ENCODE data around the gene DLG2. TPM values are rescaled to one million over a fixed set of nuclear protein-coding genes. Genes with fewer than 3 reads are reported as not detected.
"Not testable (repeated sequence)": the region's sequence is repeated elsewhere in the genome, so short reads cannot be mapped to it uniquely, and the experiment has no call there.

Gene DLG2
- total RNA-seq, 1 donor from 2014 or later: 25.3 TPM

DNA sequence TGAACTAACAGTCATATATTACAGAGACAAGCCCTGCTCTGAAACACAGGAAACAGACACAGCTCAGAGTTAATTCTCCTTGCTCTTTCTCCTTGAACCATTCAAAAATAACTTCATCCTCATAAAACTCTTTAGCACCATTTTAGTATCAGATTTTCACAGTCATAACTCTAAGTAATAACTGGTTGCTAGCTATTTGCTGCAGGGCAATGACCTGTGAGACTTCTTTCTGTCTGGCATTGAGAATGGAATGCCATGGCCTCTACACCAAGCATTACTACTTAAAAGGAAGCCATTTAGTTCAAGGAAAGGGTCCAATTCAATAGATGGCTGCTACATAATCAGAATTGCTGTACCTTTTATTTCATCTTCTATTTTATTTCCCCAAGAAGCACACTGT lies 2154.3 kb downstream of the DLG2 start:
- peak; percentile 9 for DNase-seq (ENCODE audit: low spot score)

DNA sequence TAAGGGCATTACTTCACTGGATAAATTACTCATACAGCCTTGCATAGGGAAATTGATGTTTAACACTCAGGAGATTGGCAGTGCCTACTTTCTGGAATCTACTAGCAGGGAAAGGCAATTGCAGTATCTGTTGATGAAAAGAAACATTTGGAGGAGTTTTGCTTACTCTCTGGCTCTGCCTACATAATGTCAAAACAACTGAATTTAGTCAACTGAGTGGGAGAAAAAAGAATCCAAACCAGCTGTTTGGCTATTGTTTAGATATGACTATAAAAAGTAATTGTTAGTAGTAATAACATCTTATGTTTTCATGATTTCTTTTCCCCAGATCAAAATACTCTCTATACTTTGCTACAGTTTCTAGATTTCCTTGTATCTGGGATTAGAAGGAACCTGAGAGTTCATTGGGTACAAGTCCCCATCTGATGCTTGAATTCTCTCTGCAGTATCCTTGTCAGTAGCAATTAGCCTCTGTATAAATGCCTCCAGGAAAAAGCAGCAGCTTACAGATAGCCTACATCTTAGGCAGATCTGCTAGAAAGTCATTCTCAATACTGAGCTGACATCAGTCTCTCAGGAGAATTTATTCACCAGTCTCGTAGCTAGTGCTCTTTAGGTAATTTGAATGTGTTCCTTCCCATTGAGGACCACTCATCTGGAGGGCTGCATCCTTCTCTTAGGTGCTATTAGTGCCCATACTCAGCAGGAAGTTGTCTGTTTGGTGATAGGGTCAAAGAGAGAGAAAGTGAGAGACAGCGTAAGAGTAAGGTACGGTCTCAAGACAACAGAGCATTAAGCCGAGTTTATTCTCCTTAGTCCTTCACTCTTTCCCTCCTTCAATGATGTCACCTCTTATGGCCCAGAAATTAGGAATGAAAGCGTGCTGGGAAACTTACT lies 2155.1 kb downstream of the DLG2 start:
- no peak for DNase-seq (ENCODE audit: low spot score)

DNA sequence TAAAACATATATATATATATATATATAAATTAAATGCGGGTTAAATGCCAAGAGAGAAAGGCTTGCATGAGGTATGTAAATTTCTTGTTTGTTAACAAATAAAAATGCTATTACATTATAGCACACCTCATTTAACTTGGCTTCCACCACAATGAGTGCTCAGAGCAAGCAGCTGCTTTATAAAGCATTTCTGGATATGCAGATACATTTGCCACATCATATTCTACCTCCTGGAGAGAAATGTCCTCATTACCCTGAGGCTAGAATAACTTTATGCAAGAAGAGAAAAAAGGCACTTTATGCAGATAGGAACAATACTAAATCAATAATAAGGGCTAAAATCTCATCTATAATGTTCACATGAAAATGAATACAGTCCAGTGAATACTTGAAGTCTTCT lies 2159.3 kb downstream of the DLG2 start:
- DNase-seq (ENCODE audit: low spot score): no peak

DNA sequence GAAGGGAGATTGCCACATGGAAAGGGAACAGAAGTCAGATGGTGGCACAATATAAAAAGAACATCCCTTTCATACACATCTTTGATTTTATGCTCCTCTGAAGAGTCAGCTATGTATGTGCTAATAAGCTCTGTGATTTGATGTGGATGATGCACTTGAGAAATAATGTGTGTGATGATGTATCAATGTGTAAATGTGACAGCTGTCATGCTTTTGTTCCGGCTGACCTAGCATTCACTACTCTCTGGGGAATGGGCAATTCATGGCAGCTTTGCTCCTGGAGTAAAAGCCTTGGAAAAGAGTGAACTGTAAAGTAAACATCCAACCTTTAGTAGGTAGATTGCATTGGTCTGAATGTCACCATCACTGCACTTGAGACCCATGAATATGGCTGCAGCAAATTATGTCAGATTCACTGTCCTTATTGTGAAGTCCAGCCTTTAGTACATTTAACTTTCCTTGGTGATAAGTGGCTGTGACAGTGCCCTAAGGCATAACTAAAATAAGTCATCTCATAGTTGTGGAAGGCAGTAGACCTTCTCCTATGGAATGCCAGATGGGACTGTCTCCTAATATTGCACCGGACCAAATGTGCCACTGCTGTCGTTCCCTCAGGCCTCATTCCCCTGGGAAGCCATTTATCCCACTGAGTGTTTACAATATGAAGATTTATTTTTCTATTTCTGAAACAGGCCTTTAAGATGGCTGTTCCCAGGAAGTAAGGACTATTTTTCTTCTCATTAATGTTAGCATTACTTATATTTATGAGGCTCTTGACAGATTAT lies 2162.8 kb downstream of the DLG2 start:
- DNase-seq (ENCODE audit: low spot score): no peak

DNA sequence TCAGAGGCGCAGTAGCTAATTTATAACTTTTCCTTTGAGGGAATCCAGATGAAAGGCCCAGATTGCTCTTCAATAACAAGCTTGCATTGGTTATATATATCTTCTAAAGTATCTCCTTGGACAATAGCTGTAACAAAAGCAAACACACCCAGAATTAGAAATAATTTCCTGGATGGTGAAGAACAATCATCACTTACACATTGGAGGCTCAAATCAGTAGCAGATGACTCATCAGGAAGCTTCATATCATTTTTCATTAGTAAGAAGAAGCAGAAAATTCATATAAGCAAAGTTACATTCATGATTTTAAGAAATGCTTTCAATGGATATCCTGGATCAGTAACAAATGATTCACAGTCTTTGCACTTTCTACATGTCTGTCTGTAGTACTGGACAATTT lies 2167.3 kb downstream of the DLG2 start:
- no peak for DNase-seq (ENCODE audit: low spot score)

DNA sequence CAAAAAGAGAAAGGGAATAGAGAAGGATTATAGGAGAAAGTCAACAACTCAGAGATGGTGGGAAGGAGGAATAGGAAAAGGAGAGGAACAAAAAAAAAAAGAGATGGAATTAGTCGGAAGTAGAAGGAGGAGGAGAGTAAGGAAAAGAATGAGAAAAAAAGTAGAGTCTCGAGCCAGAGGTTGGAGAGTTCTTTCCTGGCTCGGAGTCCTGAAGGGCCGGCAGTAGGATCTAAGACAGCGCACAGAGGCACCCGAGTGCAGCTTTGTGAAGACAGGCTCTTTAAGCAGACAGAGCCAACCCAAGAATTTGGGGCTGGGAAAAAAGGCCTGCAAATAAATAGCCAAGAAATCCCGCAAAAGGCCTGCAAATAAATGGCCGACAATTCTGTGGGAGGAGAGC lies 2170.6 kb downstream of the DLG2 start:
- DNase-seq (ENCODE audit: low spot score): no peak

DNA sequence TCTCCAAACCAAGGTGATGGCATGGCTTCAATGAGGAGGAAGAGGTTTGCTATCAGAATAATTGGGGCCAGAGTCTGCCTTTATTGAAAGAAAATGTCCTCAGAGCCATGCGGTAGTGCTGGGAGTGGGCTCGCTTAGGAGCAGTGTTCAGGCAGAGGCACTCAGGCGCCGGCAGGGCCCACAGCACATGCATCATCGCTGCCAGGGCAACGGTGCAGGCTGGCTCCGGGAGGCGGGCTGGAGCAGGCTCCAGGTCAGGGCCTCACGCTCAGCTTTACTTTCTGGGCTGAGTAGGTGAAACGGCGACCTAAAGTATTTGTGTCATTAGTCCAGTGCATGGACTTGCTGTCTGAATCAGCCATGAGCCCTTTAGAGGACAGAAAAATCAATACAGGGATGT lies 2171.1 kb downstream of the DLG2 start:
- DNase-seq (ENCODE audit: low spot score): no peak

DNA sequence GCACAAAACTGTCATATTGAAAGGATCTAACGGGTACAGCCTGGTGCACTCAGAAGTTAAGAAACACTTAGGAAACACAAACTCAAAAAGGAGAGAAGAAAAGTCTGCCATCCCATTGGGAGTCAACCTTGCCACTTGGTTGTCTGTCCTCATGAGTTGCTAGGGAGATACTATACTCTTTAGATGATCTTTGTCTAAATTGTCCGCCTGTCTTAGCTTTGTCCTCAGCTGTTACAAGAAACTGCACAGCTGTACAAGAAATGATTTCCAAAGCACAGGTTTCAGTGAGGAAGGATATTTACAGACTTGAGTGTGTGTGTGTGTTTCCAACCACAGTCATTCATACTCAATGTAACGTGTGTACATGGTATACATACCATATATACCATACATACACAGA lies 2171.8 kb downstream of the DLG2 start:
- no peak for DNase-seq (ENCODE audit: low spot score)

DNA sequence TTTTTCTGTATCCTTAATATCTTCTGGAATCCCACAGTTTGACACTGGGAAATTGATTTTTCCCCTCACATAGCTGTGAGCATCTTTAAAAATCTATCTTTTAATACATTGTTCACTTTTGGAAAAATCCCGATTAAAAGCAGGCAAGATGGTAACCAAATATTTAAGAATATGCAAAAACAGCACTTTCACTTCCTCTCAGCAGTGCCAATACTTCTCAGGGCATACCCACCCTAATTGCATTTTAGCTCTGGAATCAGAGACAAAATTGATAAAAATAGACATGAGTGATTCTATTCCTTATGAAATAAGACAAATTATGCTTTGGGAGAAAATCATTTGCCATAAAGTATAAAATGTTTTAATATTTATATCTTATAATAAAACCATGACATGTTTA lies 2172.5 kb downstream of the DLG2 start:
- no peak for DNase-seq (ENCODE audit: low spot score)

DNA sequence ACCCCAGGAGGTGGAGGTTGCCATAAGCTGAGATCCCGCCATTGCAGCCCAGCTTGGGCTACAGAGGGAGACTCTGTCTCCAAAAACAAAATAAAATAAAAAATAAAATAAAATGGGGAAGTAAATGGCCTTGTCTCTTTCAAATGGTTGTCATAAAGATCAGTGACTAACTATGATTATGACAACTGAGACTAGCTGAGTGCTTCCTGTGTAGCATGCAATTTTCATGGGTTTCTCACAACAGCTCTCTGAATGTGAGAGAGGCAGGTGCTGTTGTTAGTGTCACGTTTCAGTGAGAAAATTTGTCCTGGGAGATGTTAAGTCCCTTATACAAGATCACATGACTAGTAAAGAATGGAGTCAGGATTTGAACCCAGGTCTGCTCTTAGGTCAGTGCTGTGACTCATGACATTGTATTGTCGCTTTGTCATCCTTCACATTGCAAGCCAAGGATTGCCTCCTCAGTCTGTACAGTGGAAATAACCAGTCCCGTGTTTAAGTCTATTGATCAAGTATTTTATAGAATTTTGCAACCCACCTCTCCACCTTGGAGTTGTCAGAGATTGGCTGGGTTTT lies 2177.7 kb downstream of the DLG2 start:
- no peak for DNase-seq (ENCODE audit: low spot score)

DNA sequence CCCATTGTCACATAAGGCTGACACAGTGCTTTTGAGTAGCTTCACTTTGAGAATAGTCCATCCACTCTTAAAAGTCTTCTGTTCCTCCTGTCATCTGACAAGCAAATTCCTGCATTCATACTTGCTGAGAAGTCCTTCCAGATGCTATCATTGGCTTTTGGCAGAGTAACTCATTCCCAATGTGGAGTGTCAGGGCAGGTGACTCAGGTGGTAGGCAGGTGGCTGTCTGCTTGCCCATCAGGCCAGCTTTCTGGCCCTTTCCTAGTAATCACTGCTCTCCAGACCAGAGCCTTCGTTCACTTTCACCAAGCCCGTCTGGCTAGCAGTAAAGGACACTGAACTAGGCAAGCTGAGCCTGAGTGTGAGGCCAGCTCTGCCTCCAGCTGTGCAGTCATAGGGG lies 2178.5 kb downstream of the DLG2 start:
- no peak for DNase-seq (ENCODE audit: low spot score)

DNA sequence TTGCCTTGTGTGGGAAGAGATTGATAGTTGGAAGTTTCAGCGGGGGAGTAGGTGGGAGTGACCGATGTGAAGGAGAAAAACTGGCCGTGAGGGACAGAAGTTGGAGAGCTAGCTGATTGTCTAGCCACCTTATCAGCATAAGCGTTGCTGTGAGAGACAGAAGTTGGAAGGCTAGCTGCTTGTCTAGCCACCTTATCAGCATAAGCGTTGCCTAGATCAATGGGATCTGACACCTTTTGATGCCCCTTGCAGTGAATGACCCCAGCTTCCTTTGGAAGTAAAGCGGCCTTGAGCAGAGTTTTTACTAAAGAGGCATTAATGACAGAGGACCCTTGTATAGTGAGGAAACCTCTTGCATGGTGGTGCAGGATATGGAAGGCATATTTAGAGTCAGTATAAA lies 2183.3 kb downstream of the DLG2 start:
- DNase-seq (ENCODE audit: low spot score): not testable (repeated sequence)

DNA sequence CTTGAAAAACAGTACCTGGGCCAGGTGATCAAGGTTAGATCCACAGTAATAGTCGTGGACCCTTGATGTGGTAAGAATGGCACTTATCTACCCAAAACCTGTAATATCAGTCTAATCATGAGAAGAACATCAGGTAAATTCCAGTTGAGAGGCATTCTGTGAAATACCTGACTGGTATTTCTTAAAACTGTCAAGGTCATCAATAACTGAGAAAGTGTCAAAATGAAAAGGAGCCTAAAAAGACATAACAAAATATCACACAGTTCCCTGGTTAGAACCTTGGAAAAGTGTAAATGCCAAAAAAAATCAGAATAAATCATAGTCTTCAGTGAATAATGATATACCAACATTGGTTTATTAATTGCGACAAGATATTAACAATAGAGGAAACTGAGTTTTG lies 2185.5 kb downstream of the DLG2 start:
- DNase-seq (ENCODE audit: low spot score): no peak

DNA sequence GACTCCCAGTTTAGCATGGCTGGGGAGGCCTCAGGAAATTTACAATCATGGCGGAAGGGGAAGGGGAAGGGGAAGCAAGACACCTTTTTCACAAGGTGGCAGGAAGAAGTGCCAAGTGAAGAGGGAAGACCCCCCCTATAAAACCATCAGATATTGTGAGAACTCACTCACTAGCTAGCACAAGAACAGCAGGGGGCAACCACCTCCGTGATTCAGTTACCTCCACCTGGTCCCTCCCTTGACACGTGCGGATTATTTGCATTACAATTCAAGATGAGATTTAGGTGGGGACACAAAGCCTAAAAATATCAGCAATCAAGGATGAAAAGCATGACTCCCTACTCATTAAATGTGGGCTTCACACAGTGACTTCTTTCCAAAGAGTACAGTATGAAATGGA lies 2186.0 kb downstream of the DLG2 start:
- DNase-seq (ENCODE audit: low spot score): no peak

DNA sequence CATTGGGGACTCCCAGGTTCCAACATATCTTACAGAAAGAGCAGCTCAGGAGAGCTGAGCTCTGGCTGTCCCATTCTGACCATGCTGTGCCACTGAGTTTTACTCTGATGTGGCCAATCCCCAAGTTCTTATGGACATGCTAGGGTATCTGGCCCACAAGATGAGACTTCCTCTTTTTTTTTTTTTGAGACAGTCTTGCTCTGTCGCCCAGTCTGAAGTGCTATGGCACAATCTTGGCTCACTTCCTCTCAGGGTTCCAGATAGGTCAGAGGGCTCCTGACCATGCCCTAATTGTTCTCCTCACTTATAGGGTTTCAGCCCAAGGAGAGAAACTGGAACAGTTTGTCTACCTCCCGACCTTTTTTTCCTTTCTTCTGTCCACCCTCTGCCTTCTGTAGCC lies 2188.7 kb downstream of the DLG2 start:
- peak; percentile 6 for DNase-seq (ENCODE audit: low spot score)

DNA sequence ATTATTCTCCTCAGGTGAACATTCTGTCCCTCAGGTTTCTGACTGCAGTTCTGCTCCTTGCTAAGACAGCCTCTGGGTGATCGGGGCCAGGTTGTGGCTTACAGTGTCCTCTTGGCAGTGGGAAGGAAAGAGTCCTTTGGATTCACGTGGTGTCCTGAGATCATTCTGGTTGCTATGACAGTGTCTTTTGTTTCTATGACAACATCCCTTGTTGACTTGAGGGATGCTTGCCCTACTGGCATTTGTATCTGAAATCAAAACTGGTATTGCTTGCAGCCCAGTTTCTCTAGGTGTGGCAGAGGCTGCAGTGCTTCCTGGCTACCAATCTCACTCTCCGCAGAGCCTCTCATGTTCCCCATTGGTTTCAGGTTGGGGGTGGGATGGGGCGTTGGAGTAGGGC lies 2189.2 kb downstream of the DLG2 start:
- no peak for DNase-seq (ENCODE audit: low spot score)

DNA sequence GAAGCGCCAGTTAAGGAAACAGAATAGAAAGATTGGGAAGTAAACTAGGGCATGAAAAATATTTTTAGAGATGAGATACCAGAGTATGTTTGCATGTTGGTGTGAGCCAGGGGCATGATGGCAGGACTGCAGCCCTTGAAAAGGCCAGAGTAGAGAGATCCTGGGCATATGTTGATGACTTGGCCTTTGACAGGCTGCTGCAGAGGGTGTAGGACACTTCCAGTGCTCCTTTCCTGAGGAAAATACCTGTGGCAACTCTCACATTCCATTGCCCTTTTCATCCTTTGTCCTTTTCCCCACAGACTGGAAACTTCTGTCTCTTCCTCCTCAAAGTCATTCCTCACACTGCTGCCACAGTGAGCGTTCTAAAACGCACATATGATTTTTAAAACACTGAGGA lies 2190.3 kb downstream of the DLG2 start:
- no peak for DNase-seq (ENCODE audit: low spot score)

DNA sequence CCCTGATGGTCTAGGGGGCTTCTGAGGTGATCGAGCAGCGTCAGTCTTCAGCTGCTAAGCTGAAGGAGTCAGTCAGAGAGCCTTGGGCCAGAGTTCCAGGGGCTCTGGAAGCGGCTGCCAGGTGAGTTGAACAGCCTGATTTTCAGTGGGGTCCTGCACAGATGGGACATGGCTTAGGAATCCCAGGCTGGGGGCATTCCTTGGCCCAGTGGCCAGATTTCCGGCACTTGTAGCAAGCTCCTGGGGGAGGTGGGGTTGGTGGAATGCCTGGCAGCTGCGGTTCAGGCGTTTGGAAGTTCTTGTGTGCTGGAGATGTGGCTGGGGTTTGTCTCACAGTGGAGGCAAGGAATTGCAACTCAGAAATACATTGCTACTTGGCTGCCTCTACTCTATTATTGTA lies 2192.3 kb downstream of the DLG2 start:
- not testable (repeated sequence) for DNase-seq (ENCODE audit: low spot score)

DNA sequence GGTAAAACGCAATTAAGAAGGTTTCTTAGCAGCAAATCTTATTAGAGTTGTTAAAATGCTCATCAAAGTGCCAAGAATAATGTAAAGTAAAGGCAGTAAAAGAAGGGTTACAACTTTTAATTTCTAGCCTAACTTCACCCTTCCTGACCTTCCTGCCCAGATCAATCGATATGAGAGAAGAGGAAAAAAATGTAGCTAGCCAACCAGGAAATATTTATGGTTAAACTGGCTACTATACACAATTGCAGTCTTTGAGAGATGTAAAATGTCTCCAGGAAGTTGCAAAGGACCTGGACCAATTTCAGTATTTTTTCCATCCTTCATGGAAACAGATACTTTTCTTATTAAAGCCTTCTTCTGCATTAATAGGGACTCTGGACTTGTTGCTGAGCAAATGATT lies 2199.2 kb downstream of the DLG2 start:
- DNase-seq (ENCODE audit: low spot score): no peak

DNA sequence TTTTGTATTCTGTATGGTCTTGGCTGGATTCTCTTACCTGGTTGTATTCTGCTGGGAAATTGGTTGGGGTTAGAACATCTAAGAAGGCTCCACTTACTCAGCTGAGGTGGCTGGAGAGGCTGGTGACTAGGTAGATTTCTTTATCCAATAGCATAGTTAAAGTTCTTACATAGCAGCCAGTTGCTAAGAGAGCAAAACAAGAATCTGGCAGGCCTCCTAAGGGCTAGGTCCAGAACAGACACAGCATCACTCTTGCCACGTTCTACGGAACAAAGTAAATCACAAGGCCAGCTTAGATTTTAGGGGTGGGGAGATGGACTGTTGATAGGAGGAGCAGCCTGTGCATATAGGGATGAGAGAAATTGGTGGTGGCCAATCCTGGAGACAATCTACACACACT lies 2199.6 kb downstream of the DLG2 start:
- DNase-seq (ENCODE audit: low spot score): no peak

DNA sequence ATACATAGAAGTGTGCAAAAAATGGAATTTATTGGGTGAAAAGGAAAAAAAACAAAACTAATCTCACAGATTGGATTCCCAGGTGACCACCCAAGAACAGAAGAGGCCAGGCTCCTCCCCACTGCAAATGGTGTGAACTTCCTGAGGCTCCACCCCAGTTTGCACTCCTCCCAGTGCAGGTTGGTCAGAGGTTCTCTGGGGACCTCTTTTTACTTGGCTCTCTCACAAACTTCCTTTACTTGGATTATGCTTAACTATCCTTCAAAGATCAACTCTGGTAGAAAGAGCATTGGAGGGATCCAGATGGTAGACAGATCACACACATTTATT lies 2202.0 kb downstream of the DLG2 start:
- no peak for DNase-seq (ENCODE audit: low spot score)

DNA sequence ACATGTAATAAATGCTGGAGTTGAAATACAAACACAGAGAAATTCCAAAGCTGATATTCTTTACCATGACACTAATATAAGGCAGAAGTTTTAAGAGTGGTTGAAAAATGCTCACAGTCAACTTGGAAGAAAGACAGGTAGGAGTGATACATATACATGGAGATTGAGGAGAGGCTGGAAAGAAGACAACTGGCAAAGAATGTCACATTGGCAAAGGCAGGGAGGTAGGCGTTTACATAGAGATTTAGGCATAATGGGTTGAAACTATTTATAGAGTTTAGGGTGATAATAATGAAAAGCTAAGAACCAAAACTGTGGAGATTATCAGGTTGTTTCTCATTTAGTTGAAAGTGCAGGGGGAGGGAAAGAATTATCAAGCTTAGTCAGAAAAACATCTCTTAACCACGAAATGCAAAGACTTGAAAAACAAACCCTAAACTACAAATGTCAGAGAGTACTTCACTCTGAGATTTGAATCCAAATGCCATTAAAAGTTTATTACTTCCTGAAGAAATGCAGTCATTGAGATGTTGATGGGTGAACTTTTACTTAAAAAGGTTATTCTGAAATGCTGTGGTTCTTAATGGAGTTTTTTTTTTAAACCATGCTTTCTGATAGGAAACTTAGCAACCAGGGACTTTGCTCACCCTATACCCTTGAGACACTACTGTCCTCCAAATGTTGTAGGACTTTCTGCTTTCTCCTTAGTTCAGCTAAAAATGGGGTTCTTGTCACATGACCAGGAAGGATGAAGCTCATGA lies 2202.6 kb downstream of the DLG2 start:
- DNase-seq (ENCODE audit: low spot score): no peak

Measured in umbilical cord (tissue), 2 donors.